IPS-NIHi7 (cell line): ENCODE results near the gene DYNLRB1.
"Not testable (repeated sequence)": the region's sequence is repeated elsewhere in the genome, so short reads cannot be mapped to it uniquely, and the experiment has no call there.

ENCODE experiments used
- DNase-seq: peaks from one replicate; pipeline ENCODE4 v3.0.0; 2012; ENCODE audit warnings: mixed read lengths; ENCODE audit errors: extremely low spot score

Gene DYNLRB1

DNA sequence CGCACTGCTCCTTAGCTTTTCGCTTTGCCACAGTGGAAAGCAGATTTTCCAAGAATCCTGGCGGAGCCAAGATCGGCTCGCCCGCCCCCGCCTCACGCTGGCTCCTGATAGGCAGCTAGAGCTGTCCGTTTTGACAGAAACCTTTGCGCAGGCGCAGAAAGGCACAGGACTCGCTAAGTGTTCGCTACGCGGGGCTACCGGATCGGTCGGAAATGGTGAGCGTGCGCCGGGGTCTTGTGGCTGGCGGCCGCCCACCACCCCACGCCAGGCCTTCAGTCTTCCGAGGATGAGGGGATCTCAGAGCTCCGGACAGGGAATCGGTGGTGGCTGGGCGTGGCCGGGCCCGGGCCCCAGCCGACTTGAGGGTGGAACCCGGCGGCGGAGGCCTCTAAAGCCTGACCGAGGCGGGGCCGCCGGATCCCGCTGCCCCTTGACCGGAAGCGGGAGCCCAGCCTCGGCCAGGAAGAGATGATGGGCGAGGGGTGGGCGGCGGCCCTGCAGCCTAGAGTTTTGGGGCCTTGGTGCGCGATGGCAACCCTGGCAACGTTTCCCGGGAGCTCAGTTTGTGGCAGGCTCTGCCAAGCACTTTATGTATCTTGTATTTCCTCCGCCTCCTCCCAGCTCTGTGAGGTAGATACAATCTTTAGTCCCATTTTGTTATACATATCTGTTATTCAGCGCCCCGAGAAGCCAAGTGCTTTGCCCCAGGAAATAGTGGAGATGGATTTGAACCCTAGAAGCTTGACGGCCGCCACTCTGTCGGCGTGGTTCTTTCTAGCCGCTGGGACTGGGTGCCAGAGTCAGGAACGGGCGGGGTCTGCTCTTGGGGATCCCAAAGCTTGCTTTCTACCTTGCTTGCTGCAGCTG, at the start of gene DYNLRB1:
Gene DYNLRB1, plus strand, starts transcription at position 176 of the 867 bp plus-strand sequence. Its CDS starts 37 bp downstream, at position 213.
- DNase-seq, result peak; percentile 93

GRCh38 chr20:34468951-34469350, 47.3 kb upstream of the DYNLRB1 start:
- DNase-seq, result no peak

GRCh38 chr20:34472246-34472925, 43.8 kb upstream of the DYNLRB1 start:
- DNase-seq, result no peak

- DNase-seq, result peak; percentile 59
Measured at GRCh38 chr20:34473262-34473883, 42.8 kb upstream of the DYNLRB1 start.

DNA sequence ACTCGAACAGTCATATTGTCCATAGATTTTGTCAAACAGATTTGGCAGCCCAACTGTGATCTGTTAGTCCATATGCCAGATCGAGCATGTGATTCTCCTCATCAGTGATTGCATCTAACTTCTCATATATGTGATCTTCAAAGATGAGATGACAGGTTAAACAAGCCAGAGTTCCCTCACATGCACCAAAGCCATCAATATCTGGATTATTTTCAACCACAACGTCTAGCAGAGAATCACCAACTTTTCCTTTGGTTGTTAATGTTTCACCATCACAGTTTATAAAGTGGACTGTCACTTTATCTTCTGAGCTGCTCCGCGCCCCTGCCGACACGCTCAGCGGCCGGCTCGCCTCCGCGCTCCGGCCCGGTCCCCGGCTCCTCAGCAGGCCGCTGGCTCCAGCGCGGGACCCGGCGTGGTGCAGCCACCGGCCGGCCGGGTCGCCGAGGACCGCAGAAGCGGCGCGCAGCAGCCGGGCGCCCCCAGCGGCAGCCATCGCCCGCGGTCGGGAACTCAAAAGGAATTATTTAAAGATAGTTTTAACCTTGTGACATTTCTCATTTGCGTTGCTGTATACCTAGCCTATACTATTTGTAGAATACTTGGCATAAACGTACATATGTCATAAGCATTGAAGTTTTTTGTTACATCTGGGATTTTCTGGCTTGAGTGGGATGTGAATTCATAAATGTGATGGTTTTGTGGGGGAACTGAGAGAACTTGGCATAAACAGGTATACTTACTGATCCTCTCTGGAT, 40.1 kb upstream of the DYNLRB1 start:
- no peak for DNase-seq

DNA sequence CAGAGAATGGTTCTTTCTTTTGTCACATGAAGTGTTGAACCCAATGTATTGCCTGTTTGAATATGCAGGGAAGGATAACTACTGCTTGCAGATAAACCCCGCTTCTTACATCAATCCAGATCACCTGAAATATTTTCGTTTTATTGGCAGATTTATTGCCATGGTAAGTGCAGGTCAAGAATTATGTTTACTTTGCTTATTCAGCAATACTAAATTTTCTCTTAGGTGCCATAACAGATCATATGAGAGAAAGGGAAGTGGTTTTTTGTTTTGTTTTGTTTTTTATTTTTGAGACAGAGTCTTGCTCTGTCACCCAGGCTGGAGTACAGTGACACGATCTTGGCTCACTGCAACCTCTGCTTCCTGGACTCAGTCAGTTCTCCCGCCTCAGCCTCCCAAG, 36.6 kb upstream of the DYNLRB1 start:
- no peak for DNase-seq

GRCh38 chr20:34482154-34482553, 34.1 kb upstream of the DYNLRB1 start:
- DNase-seq, result not testable (repeated sequence)

GRCh38 chr20:34483585-34484220, 32.5 kb upstream of the DYNLRB1 start:
- DNase-seq, result not testable (repeated sequence)

DNA sequence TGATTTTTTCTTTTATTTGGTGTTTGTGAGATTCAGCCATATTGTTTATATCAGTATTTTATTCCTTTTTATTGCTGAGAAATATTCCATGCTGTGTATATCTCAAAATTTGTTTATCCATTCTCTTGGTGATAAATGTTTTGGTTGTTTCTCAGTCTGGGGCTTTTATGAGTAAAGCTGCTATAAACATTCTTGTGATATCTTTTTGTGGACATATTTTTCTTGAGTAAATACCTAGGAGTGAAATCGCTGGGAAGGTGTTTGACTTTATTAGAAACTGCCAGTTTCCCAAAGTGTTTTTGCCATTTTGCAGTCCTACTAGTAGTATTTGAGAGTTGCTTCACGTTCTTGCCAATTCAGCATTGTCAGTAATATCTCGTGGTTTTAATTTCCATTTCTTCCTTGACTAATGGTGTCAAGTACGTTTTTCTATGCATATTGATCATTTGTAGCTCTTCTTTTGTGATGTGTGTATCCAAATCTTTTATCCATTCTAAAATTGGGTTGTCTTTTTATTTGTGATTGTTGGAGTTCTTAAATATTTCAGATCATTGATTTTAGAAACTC, 31.1 kb upstream of the DYNLRB1 start:
- DNase-seq, result no peak

GRCh38 chr20:34491226-34491931, 24.8 kb upstream of the DYNLRB1 start:
- no peak for DNase-seq

GRCh38 chr20:34491932-34492509, 24.2 kb upstream of the DYNLRB1 start:
- no peak for DNase-seq

- no peak for DNase-seq
Measured at GRCh38 chr20:34493646-34494045, 22.6 kb upstream of the DYNLRB1 start.

- DNase-seq, result no peak
Measured at GRCh38 chr20:34495307-34495706, 20.9 kb upstream of the DYNLRB1 start.

DNA sequence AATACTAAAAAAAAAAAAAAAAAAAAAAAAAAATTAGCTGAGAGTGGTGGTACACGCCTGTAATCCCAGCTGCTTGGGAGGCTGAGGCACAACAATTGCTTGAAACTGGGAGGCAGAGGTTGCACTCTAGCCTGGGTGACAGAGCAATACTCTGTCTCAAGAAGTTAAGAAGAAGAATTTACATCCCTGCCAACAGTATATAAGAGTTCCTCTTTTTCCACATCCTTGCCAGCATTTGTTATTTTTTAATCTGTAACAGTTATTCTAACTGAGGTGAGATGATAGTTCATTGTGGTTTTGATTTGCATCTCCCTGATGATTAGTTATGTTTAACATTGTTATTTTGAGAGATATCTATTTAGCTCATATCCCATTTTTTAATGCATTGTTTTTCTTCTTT, 20.3 kb upstream of the DYNLRB1 start:
- DNase-seq, result no peak

GRCh38 chr20:34497596-34497995, 18.6 kb upstream of the DYNLRB1 start:
- not testable (repeated sequence) for DNase-seq

GRCh38 chr20:34500823-34501222, 15.4 kb upstream of the DYNLRB1 start:
- no peak for DNase-seq

DNA sequence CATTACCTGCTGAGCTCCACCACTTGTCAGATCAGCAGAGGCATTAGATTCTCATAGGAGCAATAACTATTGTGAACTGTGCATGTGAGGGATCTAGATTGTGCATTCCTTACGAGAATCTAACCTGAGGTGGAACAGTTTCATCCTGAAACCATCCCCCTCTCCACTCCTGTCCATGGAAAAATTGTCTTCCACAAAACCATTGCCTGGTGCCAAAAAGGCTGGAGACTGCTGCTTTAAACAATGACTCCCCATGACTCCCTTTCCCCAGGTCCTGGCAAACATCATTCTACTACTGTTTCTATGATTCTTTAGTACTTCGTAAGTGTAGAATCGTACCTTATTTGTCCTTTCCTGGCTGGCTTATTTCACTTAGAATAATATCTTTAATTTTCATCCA, 9.7 kb upstream of the DYNLRB1 start:
- no peak for DNase-seq

DNA sequence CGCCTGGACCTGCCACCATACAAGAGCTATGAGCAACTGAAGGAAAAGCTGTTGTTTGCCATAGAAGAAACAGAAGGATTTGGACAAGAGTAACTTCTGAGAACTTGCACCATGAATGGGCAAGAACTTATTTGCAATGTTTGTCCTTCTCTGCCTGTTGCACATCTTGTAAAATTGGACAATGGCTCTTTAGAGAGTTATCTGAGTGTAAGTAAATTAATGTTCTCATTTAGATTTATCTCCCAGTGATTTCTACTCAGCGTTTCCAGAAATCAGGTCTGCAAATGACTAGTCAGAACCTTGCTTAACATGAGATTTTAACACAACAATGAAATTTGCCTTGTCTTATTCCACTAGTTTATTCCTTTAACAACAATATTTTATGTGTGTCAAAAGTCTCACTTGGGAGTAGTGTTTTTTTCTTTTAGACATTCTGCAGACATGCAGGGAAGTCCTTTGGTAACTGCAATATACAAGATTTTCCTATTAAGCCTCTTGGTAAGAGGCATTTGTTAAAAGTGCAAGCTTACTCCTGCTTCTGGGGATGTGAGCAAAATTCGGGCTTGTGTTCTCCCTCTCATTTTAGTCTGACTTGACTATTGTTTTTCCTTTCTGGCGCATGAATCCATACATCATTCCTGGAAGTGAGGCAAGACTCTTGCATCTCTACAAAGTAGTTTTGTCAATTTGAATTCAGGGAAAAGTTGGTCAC, 8.4 kb upstream of the DYNLRB1 start:
- DNase-seq, result no peak

DNA sequence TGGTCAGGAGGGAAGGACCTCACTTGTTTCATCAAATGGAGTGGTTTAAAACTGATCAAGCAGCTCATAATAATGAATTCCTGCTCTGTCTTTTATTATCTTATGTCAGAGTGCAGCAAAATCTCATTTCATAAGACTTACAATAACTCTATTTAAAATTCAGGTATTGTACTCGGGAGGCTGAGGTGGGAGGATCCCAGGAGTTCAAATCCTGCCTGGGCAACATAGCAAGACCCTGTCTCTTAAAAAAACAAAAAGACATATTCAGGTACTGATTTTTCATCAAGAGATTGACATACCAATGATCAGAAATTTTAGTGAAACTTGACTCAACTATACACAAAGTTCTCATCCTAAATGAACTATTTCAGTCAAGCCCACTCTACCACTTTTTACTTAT, 5.6 kb upstream of the DYNLRB1 start:
- DNase-seq, result no peak
